Endothelial cell (in vitro differentiated cells): Measurements from ENCODE around the gene EFNA5. TPM values are rescaled to one million over a fixed set of nuclear protein-coding genes. Genes with fewer than 3 reads are reported as not detected.

Experiments used
- DNase-seq: peaks from one replicate; pipeline ENCODE4 v3.0.0; 2021; ENCODE audit warnings: low spot score
- H3K27ac Mint-ChIP-seq: one replicate; pipeline ENCODE4 v1.8.0; 2021; ENCODE audit warnings: mixed read lengths, inconsistent platforms; ENCODE audit not compliant: unreplicated experiment
- H3K27me3 Mint-ChIP-seq: one replicate; pipeline ENCODE4 v1.8.0; 2021; ENCODE audit warnings: mild to moderate bottlenecking, moderate library complexity, mixed read lengths, inconsistent platforms; ENCODE audit not compliant: unreplicated experiment
- H3K36me3 Mint-ChIP-seq: one replicate; pipeline ENCODE4 v1.8.0; 2021; ENCODE audit warnings: mild to moderate bottlenecking, low read depth, mixed read lengths, inconsistent platforms; ENCODE audit not compliant: unreplicated experiment
- H3K4me1 Mint-ChIP-seq: one replicate; pipeline ENCODE4 v1.8.0; 2021; ENCODE audit warnings: mild to moderate bottlenecking, mixed read lengths, inconsistent platforms; ENCODE audit not compliant: unreplicated experiment
- H3K4me3 Mint-ChIP-seq: one replicate; pipeline ENCODE4 v1.8.0; 2021; ENCODE audit warnings: mild to moderate bottlenecking, mixed read lengths, inconsistent platforms; ENCODE audit not compliant: unreplicated experiment
- H3K9me3 Mint-ChIP-seq: one replicate; pipeline ENCODE4 v1.8.0; 2021; ENCODE audit warnings: mixed read lengths, inconsistent platforms; ENCODE audit not compliant: unreplicated experiment
- CTCF ChIP-seq: fragments of 200-600 bp; sonication (generic); IDR thresholded peaks from one replicate; pipeline ENCODE4 v1.5.0; 2021; ENCODE audit warnings: antibody characterized with exemption; ENCODE audit not compliant: unreplicated experiment
- total RNA-seq: library from RNA; stranded (reverse); fragmentation: NEBNext Ultra II Directional; extraction: Animal tissue kit (Norgen Biotek cat#: 25700); gene quantifications from one replicate; pipeline ENCODE4 v1.2.1, GENCODE V29; 2021; ENCODE audit not compliant: unreplicated experiment

The EFNA5 gene
- total RNA-seq, 1 donor from 2014 or later: 8.8 TPM

GRCh38 chr5:107523029-107523680 lies 147.6 kb downstream of the EFNA5 start:
- H3K4me1 Mint-ChIP-seq: peaks cover 5% of the 10 kb centered on the region

GRCh38 chr5:107522456-107522855 lies 148.3 kb downstream of the EFNA5 start:
- Mint-ChIP-seq H3K27ac (no peak overlapping the region), H3K36me3 (no peaks in the 10 kb centered on the region), H3K9me3 (no peaks in the 10 kb centered on the region), H3K27me3 (peaks cover 3% of the 10 kb centered on the region), H3K4me3 (no peak overlapping the region), H3K4me1 (peaks cover 5% of the 10 kb centered on the region)
- DNase-seq: no peak
- TF ChIP-seq CTCF: no peak

More at GRCh38 chr5:107523029-107523680, 147.6 kb downstream of the EFNA5 start:
- Mint-ChIP-seq H3K9me3 (no peaks in the 10 kb centered on the region), H3K27ac (no peak overlapping the region), H3K27me3 (peaks cover 3% of the 10 kb centered on the region), H3K4me3 (no peak overlapping the region), H3K36me3 (no peaks in the 10 kb centered on the region)
- DNase-seq: no peak
- no peak for TF ChIP-seq CTCF

- no peaks in the 10 kb centered on the region for H3K9me3 Mint-ChIP-seq
- peaks cover 5% of the 10 kb centered on the region for H3K27me3 Mint-ChIP-seq
- TF ChIP-seq CTCF: no peak
- DNase-seq: no peak
- H3K4me3 Mint-ChIP-seq: no peak overlapping the region
- peaks cover 5% of the 10 kb centered on the region for H3K4me1 Mint-ChIP-seq
- no peaks in the 10 kb centered on the region for H3K36me3 Mint-ChIP-seq
- H3K27ac Mint-ChIP-seq: peak overlapping the region; percentile 82
Observed at GRCh38 chr5:107519900-107520354, 150.8 kb downstream of the EFNA5 start.

GRCh38 chr5:107518616-107519015 lies 152.1 kb downstream of the EFNA5 start:
- H3K4me1 Mint-ChIP-seq: peaks cover 12% of the 10 kb centered on the region
- no peak overlapping the region for H3K27ac Mint-ChIP-seq

More at GRCh38 chr5:107518616-107519015, 152.1 kb downstream of the EFNA5 start:
- DNase-seq: no peak
- Mint-ChIP-seq H3K9me3 (no peaks in the 10 kb centered on the region), H3K27me3 (peaks cover 5% of the 10 kb centered on the region), H3K36me3 (no peaks in the 10 kb centered on the region), H3K4me3 (no peak overlapping the region)
- TF ChIP-seq CTCF: no peak
